ENCODE data around the gene EXOC4. TPM values are rescaled to one million over a fixed set of nuclear protein-coding genes. Genes with fewer than 3 reads are reported as not detected.

Gene EXOC4
- total and polyA plus RNA-seq, 4 donors: 47.5 to 100 (median 72.3) TPM

DNA sequence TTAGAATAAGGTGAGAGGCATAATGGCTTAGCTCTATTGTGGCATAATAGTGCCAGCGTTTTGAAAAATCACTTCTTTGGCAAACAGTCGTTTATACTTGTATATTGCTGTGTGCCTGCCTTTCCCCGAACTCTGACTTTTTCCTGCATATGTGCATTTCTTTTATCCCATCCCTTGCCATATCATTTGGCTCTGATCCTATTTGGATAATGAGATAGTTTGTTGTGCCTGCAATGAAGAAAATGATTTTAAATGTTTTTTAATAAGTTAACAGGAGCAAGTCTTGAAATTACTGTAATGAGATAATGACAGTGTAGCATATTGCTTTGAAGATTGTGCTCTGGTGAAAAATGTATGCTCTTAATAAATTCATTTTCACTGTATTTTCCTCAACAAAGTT, 586.2 kb downstream of the EXOC4 start:
- peaks cover 5% of the 10 kb centered on the region for H3K9me3 ChIP-seq (ENCODE audit: control insufficient read depth, insufficient read depth, low read length)
- H3K36me3 ChIP-seq (ENCODE audit: control insufficient read depth, insufficient read depth, low read length): no peaks in the 10 kb centered on the region
- H3K27ac ChIP-seq (ENCODE audit: low read depth, low read length): no peak overlapping the region
- no peak overlapping the region for H3K4me3 ChIP-seq (ENCODE audit: low read depth, low read length)
- H3K27me3 ChIP-seq (ENCODE audit: control insufficient read depth, insufficient read depth, low read length): no peaks in the 10 kb centered on the region
- DNase-seq (ENCODE audit: low read depth in 4 of 6, low spot score in 6 of 6): peak in 2 of 6 donors; percentile 57 to 73
- 83% methylated on average over 2 of the region's 3 CpGs for WGBS (ENCODE audit: insufficient coverage)
- no peaks in the 10 kb centered on the region for H3K4me1 ChIP-seq (ENCODE audit: control insufficient read depth, insufficient read depth, low read length)

- Histone ChIP-seq H3K4me3 (ENCODE audit: low read depth, low read length) (no peak overlapping the region), H3K27ac (ENCODE audit: low read depth, low read length) (no peak overlapping the region), H3K4me1 (ENCODE audit: control insufficient read depth, insufficient read depth, low read length) (no peaks in the 10 kb centered on the region), H3K9me3 (ENCODE audit: control insufficient read depth, insufficient read depth, low read length) (peaks cover 5% of the 10 kb centered on the region), H3K36me3 (ENCODE audit: control insufficient read depth, insufficient read depth, low read length) (no peaks in the 10 kb centered on the region), H3K27me3 (ENCODE audit: control insufficient read depth, insufficient read depth, low read length) (no peaks in the 10 kb centered on the region)
- no peak for DNase-seq (ENCODE audit: low read depth in 4 of 6, low spot score in 6 of 6)
- WGBS (ENCODE audit: insufficient coverage): 90% methylated on average over 2 of the region's 2 CpGs
These were observed 590.5 kb downstream of the EXOC4 start for GRCh38 chr7:133843341-133843740.

GRCh38 chr7:133845005-133845404, 592.1 kb downstream of the EXOC4 start:
- DNase-seq (ENCODE audit: low read depth in 4 of 6, low spot score in 6 of 6): no peak

DNA sequence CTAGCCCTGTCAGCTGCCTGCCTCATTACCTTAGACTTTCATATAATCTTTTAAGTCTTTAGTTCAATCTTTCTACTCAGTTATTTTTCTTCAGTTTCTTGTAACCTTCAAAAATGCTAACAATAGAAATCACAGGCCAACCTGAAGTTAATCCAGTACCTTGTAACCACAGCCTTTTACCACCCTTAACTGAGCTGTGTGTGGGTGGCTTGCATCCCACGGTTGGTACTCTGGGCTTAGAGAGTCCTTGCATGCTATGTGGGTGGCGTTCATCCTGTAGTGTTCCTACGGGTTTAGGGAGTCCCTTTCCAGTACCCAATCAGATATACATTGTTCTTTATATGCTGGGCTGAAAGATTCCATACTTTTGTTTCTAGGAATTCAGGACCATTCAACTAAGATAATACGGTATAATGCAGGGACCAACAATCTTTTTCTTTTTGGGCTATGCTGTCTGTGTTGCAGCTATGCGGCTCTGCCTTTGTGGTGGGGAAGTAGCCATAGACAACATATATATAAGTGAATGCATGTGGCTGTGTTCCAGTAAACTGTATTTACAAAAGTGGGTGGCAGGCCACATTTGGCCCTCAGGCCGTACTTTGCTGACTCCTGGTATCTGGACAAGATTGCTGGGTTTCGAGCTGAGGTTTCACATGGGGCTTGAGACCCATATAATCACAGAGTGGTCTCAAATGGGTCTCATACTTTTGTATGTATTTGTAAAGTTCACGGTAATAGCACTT, 593.5 kb downstream of the EXOC4 start:
- Histone ChIP-seq H3K4me3 (ENCODE audit: low read depth, low read length) (no peak overlapping the region), H3K27ac (ENCODE audit: low read depth, low read length) (no peak overlapping the region)
- no peak for DNase-seq (ENCODE audit: low read depth in 4 of 6, low spot score in 6 of 6)

More at GRCh38 chr7:133845005-133845404, 592.1 kb downstream of the EXOC4 start:
- H3K27me3 ChIP-seq (ENCODE audit: control insufficient read depth, insufficient read depth, low read length): no peaks in the 10 kb centered on the region
- no peaks in the 10 kb centered on the region for H3K4me1 ChIP-seq (ENCODE audit: control insufficient read depth, insufficient read depth, low read length)
- no peak overlapping the region for H3K27ac ChIP-seq (ENCODE audit: low read depth, low read length)
- no peak overlapping the region for H3K4me3 ChIP-seq (ENCODE audit: low read depth, low read length)
- peaks cover 5% of the 10 kb centered on the region for H3K9me3 ChIP-seq (ENCODE audit: control insufficient read depth, insufficient read depth, low read length)
- no peaks in the 10 kb centered on the region for H3K36me3 ChIP-seq (ENCODE audit: control insufficient read depth, insufficient read depth, low read length)

GRCh38 chr7:133850497-133851280, 597.8 kb downstream of the EXOC4 start:
- peak in 1 of 6 donors; percentile 29 for DNase-seq (ENCODE audit: low read depth in 4 of 6, low spot score in 6 of 6)
- Histone ChIP-seq H3K27me3 (ENCODE audit: control insufficient read depth, insufficient read depth, low read length) (no peaks in the 10 kb centered on the region), H3K4me3 (ENCODE audit: low read depth, low read length) (no peak overlapping the region), H3K4me1 (ENCODE audit: control insufficient read depth, insufficient read depth, low read length) (no peaks in the 10 kb centered on the region), H3K9me3 (ENCODE audit: control insufficient read depth, insufficient read depth, low read length) (no peaks in the 10 kb centered on the region), H3K27ac (ENCODE audit: low read depth, low read length) (no peak overlapping the region), H3K36me3 (ENCODE audit: control insufficient read depth, insufficient read depth, low read length) (no peaks in the 10 kb centered on the region)
- WGBS (ENCODE audit: insufficient coverage): 97% methylated on average over 2 of the region's 5 CpGs

More for the DNA sequence above, 593.5 kb downstream of the EXOC4 start:
- Histone ChIP-seq H3K4me1 (ENCODE audit: control insufficient read depth, insufficient read depth, low read length) (no peaks in the 10 kb centered on the region), H3K36me3 (ENCODE audit: control insufficient read depth, insufficient read depth, low read length) (no peaks in the 10 kb centered on the region), H3K27me3 (ENCODE audit: control insufficient read depth, insufficient read depth, low read length) (no peaks in the 10 kb centered on the region), H3K9me3 (ENCODE audit: control insufficient read depth, insufficient read depth, low read length) (peaks cover 5% of the 10 kb centered on the region)
- 94% methylated on average over 2 of the region's 8 CpGs for WGBS (ENCODE audit: insufficient coverage)

DNA sequence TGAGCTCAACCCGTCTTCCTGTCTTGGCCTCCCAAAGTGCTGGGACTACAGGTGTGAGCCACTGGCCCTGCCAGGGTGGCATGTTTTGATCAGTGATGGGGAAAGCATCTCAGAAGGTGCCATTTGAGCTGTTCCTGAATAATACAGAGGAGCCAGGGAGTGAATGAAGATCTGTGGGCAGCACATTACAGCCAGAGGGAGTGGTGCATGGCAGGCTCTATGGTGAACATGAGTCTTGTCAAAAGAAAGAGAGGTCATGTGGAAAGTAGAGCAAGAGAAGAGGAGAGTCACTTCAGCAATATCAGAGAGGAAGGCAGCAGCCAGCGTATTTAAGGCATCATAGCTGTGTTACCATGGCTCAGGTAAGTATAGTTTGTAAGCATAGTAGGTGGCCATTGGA, 598.5 kb downstream of the EXOC4 start:
- H3K9me3 ChIP-seq (ENCODE audit: control insufficient read depth, insufficient read depth, low read length): no peaks in the 10 kb centered on the region
- 100% methylated on average over 2 of the region's 2 CpGs for WGBS (ENCODE audit: insufficient coverage)
- no peak for DNase-seq (ENCODE audit: low read depth in 4 of 6, low spot score in 6 of 6)
- no peaks in the 10 kb centered on the region for H3K27me3 ChIP-seq (ENCODE audit: control insufficient read depth, insufficient read depth, low read length)
- no peak overlapping the region for H3K27ac ChIP-seq (ENCODE audit: low read depth, low read length)
- no peaks in the 10 kb centered on the region for H3K4me1 ChIP-seq (ENCODE audit: control insufficient read depth, insufficient read depth, low read length)
- no peaks in the 10 kb centered on the region for H3K36me3 ChIP-seq (ENCODE audit: control insufficient read depth, insufficient read depth, low read length)
- H3K4me3 ChIP-seq (ENCODE audit: low read depth, low read length): no peak overlapping the region

DNA sequence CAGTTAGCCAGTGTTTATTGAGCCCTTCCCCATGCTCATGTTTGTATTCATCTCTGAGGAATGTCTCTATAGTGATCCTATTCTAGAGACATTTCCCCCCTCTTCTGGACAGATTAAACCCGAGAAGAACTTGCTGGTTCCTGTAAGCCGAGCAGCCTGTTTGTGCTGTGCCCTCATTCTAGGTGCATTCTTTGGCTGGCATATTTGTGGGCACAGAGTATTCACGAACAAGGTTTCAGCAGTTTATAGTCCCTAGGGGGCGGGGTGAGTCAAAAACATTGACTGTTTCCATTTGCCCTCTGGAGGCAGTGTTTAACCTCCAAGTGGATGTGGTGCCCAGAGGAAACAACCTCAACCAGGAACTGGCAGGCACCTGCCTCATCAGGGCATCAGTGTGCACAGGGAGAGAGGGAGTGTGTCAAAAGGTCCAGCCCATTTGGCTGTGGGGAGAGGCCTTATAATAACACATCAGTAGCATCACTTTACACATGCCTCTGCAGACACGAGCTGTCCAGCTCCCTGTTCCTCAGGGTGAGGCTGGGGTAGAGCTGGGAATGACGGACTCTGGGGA, 600.9 kb downstream of the EXOC4 start:
- H3K4me1 ChIP-seq (ENCODE audit: control insufficient read depth, insufficient read depth, low read length): no peaks in the 10 kb centered on the region
- peak in 1 of 6 donors; percentile 21 for DNase-seq (ENCODE audit: low read depth in 4 of 6, low spot score in 6 of 6)
- peaks cover 1% of the 10 kb centered on the region for H3K9me3 ChIP-seq (ENCODE audit: control insufficient read depth, insufficient read depth, low read length)
- H3K27me3 ChIP-seq (ENCODE audit: control insufficient read depth, insufficient read depth, low read length): no peaks in the 10 kb centered on the region
- H3K36me3 ChIP-seq (ENCODE audit: control insufficient read depth, insufficient read depth, low read length): peaks cover 4% of the 10 kb centered on the region
- WGBS (ENCODE audit: insufficient coverage): 79% methylated on average over 4 of the region's 6 CpGs
- H3K27ac ChIP-seq (ENCODE audit: low read depth, low read length): no peak overlapping the region
- no peak overlapping the region for H3K4me3 ChIP-seq (ENCODE audit: low read depth, low read length)

GRCh38 chr7:133854739-133855138, 601.9 kb downstream of the EXOC4 start:
- no peak overlapping the region for H3K4me3 ChIP-seq (ENCODE audit: low read depth, low read length)
- no peaks in the 10 kb centered on the region for H3K4me1 ChIP-seq (ENCODE audit: control insufficient read depth, insufficient read depth, low read length)
- H3K27ac ChIP-seq (ENCODE audit: low read depth, low read length): no peak overlapping the region
- no peaks in the 10 kb centered on the region for H3K27me3 ChIP-seq (ENCODE audit: control insufficient read depth, insufficient read depth, low read length)
- H3K9me3 ChIP-seq (ENCODE audit: control insufficient read depth, insufficient read depth, low read length): peaks cover 1% of the 10 kb centered on the region
- peak in 2 of 6 donors; percentile 75 to 89 for DNase-seq (ENCODE audit: low read depth in 4 of 6, low spot score in 6 of 6)
- peaks cover 4% of the 10 kb centered on the region for H3K36me3 ChIP-seq (ENCODE audit: control insufficient read depth, insufficient read depth, low read length)

- H3K36me3 ChIP-seq (ENCODE audit: control insufficient read depth, insufficient read depth, low read length): peaks cover 4% of the 10 kb centered on the region
- H3K9me3 ChIP-seq (ENCODE audit: control insufficient read depth, insufficient read depth, low read length): peaks cover 1% of the 10 kb centered on the region
- H3K27ac ChIP-seq (ENCODE audit: low read depth, low read length): no peak overlapping the region
- no peaks in the 10 kb centered on the region for H3K27me3 ChIP-seq (ENCODE audit: control insufficient read depth, insufficient read depth, low read length)
- 98% methylated on average over 21 of the region's 23 CpGs for WGBS (ENCODE audit: insufficient coverage)
- no peak overlapping the region for H3K4me3 ChIP-seq (ENCODE audit: low read depth, low read length)
- no peaks in the 10 kb centered on the region for H3K4me1 ChIP-seq (ENCODE audit: control insufficient read depth, insufficient read depth, low read length)
- DNase-seq (ENCODE audit: low read depth in 4 of 6, low spot score in 6 of 6): no peak
These were observed 604.7 kb downstream of the EXOC4 start for GRCh38 chr7:133857376-133858119.
